IPS DF 4.7 (cell line): ENCODE results near the gene SLC25A4.
"Not testable (repeated sequence)": the region's sequence is repeated elsewhere in the genome, so short reads cannot be mapped to it uniquely, and the experiment has no call there.

Experiments used
- DNase-seq: peaks from one replicate; pipeline ENCODE4 v3.0.0-alpha.2; 2013; ENCODE audit warnings: low spot score; ENCODE audit errors: extremely low read depth

The SLC25A4 gene

DNA sequence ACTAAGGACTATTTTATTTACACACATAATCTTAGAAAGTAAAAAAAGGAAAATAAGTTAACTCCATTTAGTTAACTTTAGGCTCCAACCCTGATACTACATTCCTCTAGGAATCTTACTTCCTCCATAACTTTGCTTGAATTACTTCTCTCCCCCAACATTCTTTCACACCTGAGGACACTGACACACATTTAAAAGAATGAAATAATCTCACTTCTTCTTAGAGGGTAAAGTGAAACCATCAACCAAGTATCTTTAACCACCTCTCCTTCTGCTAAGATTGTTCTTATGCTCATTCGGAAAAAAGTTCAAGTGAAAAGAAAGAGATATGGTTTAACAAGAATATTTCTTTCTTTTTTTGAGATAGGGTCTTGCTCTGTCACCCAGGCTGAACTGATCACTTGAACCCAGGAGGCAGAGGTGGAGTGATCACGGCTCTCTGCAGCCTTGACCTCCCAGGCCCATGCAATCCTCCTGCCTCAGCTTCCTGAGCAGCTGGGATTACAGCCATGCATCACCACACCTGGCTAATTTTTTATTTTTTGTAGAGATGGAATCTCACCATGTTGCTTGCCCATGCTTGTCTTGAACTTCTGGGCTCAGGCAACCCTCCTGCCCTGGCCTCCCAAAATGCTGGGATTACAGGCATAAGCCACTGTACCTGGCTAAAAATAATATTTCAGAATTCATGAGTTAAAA is 28.5 kb downstream of the SLC25A4 start:
- no peak for DNase-seq

DNA sequence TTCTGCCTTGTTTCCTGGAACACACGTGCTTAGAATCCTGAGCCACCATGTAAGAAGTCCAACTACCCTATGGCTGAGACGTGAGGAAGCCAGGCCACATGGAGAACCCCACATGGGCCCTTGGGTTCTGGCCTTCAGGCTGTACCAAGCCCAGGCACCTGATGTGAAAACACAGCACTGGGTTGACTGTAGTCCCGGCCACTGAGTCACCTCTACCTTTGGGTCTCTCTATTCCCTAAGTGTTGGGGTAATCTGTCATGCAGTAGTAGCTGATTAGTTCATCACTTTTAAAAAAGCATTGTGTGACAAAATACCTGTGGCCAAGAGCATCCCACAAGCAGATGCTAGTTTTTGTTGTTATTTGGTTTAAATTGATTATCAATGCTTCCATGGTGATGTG is 36.4 kb downstream of the SLC25A4 start:
- DNase-seq, result no peak

DNA sequence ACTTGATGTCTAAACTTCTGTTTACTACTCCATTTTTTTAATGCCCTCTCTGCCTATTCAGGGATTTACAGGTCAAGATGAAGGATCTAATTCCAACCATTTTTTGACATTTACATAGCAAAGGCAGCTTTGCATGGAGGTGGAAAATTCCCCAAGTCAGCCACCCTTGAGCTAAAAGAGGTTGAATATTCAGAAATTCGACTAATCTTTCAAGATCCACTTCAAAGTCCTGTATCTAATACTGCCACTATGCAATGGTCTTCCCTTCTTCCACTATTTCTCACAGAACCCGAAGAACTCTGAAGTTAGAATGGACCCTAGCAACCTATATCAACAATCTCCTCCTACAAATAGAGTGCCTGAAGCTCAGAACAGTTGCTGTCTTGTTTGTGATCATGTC is 39.2 kb downstream of the SLC25A4 start:
- no peak for DNase-seq

DNA sequence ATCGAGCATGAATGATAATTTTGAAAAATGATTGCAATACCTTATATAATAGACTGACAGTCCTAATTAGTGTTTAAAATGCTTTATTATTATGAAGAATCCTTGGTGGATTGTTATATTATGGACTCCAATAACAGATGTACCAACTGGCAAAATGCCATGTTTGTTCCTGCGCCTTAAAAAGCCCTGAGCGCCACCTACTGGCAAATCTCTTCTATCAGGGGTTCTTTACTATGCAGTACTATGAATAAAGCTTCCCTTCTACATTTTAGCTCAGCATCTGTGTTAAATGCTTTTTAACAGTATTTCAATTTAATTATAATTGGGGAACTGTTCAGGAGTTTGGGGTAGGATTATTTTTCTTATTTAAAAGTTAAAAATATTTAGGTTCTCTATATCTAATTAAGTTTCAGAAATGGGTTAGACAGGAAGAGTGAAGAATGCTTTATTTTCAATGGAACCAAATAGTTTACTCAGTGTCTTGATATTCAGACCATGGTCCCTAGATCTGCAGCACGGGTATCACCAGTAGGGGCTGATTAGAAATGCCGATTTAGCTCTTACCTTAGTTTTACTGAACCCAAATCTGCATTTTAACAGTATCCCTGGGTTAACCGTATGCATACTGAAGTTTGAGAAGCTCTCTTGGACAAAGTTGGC is 40.7 kb downstream of the SLC25A4 start:
- no peak for DNase-seq

DNA sequence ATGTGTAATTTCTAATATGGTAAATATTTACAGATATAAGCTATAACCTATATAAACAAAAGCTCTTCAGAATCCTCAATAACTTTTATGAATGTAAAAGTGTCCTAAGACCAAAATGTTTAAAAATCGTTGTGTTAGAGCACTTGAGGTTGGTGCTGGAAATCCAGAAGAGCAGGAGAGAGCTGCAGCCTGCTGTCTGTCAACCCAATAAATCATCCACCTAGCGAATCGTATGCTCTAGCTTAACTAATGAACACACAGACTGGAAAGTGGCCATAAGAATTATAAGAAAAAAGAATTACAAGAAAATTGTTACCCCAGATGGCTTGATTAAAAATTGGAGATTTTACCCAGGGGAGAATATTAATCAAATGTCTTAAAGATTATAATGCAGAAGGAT is 43.7 kb downstream of the SLC25A4 start:
- no peak for DNase-seq

DNA sequence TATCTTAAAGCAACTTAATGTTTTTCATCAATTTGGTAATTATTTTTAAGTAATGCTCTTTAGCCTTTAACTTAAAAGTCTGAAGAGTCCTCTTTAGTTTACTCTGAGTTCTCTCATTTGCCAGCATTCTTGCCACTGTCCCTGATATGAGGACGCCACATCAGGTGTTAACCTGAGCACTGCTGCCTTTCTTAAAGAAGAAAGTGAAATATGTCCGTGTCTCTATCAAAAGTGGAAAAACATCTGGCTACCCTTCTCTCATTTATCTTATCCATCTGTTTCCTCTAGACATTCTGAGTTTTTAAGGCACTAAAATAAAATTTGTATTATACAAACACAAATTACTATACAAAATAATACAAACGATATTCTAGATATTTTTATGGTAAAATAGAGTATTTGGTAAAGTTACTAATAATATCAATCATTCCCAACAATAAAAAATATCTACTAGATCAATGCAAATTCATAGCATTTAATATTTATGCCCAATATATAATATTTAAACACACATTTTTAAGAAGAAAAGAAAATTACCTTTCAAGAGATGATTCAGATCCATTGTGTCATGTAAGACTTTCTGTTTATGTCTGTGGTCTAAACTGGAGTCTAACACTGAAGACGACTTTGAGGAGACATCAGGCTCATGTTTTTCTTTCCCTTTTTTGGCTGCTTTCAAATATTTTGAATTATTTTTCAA is 46.7 kb downstream of the SLC25A4 start:
- DNase-seq, result no peak

DNA sequence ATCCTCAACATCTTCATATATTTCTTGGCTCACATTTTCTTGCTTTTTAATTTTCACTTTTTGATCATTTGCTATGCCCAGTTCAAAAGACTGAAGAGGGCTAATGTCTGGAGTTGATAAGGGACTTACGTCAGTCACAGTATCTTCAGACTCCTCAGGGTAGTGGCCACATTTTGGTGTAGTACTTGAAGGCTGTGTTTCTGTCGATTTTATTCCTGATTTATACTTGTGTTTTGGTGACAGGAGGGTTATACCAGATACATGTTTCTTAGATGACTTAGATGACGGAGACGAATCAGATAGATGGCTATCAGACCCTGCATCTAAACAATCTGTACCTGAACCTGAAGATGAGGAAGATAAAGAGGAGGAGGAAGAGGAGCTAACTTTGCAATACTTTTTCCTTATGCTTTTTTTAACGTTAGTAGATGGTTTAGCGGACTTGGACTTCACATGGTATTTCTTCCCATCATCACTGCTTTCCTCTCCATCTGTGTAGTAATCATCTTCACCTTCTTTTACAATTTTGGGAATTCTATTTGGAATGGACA is 47.3 kb downstream of the SLC25A4 start:
- DNase-seq, result no peak

DNA sequence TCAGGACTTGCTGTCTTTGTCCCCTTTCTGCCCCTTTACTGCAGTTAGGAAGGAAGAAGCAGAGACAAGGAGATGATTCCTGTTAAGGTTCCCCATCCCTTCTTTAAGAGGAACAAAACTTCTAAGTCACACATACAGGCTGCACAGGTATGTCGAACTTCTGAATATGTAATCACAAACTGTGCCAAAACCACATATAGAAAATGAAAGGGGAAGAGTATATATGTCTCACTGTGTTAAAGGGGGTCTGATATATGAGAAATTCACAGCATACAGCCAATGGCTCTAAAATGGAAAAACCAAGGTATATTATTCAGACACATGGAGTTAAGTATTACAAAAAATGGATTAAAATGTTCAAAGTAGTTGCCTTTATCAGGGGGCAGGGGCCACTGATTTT is 49.0 kb downstream of the SLC25A4 start:
- DNase-seq, result no peak

DNA sequence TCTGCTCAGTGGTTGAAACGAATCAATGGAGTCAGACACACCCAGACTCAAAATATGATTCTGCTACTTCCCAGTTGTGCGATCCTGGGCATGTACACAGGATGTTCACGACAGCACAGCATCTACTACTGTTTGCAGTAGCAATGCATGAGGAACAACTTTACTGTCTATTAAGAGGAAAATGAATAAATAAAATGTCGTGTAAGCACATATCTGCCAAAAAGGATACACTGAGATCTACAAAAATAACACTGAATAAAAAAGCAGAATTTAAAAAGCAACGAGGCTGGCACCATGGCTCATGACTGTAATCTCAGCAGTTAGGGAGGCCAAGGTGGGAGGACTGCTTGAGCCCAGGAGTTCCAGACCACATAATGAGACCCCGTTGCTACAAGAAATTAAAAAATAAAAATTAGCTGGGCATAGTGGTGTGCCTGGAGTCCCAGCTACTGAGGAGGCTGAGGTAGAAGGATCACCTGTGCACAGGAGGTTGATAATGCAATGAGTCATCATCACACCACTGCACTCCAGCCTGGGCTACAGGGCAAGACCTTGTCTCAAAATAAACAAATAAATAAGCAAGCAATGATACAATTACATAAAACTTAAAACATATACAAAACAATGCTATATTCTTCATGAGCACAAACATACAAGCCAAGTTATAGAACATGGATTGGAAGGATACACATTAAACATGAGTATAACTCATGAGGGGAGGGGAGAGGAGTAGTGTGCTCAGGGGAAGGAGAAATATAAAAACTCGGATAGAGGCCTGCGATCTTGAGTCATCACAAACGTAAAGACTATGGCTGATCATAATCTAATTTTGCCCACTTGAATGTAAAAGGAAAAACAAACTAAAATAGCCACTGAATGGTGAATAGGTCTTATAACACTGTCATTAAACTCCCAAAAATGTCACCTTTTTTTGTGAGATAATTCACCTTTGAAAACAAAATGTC is 52.1 kb downstream of the SLC25A4 start:
- DNase-seq, result no peak

DNA sequence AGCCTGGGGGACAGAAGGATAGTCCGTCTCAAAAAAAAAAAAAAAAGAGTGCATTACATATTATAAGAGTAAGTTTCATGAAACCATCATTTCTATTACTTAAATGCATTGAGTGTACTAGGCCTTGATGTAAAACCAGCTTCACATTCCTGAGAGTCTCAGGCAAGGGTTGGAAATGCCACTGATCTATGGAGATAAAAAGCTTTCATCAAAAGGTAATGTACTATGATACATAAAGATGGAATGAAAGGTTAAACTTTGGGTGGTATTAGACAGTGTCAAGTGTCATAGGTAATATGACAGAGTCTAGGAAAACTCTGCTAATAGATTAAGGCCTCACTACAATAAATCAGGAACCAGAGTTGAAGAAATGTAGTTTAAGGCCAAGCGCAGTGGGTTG is 53.4 kb downstream of the SLC25A4 start:
- no peak for DNase-seq

DNA sequence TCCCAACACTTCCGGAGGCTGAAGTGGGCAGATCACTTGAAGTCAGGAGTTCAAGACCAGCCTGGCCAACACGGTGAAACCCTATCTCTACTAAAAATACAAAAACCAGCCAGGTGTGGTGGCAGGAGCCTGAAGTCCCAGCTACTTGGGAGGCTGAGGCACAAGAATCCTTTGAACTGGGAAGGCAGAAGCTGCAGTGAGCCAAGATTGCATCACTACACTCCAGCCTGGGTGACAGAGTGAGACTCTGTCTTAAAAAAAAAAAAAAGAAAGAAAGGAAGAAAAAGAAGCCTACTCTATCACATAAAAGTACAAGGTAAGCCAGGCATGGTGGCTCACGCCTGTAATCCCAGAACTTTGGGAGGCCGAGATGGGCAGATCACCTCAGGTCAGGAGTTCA is 55.1 kb downstream of the SLC25A4 start:
- not testable (repeated sequence) for DNase-seq
